ENCODE measurements around the gene OR52E1.
"Not testable (repeated sequence)": the region's sequence is repeated elsewhere in the genome, so short reads cannot be mapped to it uniquely, and the experiment has no call there.

OR52E1 gene

DNA sequence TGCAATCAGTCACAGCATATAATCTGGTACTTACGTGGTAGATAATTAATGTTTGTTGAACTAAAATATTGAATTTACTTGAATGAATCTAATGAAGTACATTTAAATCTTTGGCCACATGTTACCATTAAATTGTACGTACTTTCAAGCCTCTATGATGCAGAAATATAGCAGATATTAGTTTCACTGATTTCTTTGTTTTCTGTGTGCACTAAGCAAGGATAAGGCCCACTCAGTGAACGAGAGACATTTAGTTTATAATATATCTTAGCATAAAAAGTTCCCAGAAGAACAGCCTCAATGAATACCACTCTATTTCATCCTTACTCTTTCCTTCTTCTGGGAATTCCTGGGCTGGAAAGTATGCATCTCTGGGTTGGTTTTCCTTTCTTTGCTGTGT, at the start of gene OR52E1:
TSS of gene OR52E1 (plus strand) at position 301 of the 400 bp plus-strand sequence.
- no peaks in the 10 kb centered on the region for H3K4me1 ChIP-seq (ENCODE audit: control insufficient read depth in 1 of 2, insufficient read depth in 2 of 2, low read length in 2 of 2)

DNA sequence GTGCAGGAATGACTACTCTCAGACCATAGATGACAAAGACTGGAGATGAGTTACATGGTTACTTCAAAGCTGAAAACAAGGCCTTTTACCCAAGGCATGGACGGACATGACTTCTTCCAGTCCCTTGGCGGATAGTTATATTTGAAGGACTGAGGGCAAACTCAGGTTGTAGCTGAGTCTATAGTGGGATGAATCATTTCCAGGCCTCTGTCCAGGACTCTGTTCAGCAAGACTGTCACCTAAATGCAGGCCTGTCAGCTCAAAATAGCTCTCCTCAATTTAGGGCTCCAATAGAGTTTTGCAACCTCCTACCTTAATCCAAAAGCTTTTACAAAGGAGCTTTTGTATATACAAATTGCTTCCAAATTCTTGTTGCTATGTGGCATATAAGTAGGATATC, 47.4 kb upstream of the OR52E1 start:
- no peaks in the 10 kb centered on the region for H3K4me1 ChIP-seq (ENCODE audit: control insufficient read depth in 1 of 2, insufficient read depth in 2 of 2, low read length in 2 of 2)
- H3K27ac ChIP-seq (ENCODE audit: low read length) = no peak overlapping the region
- no peaks in the 10 kb centered on the region for H3K36me3 ChIP-seq (ENCODE audit: control insufficient read depth in 1 of 2, insufficient read depth in 2 of 2, low read length in 2 of 2)

More for the DNA sequence above, at the start of gene OR52E1:
- Histone ChIP-seq H3K36me3 (ENCODE audit: control insufficient read depth in 1 of 2, insufficient read depth in 2 of 2, low read length in 2 of 2) (no peaks in the 10 kb centered on the region), H3K9me3 (ENCODE audit: control insufficient read depth in 1 of 2, low read length in 2 of 2) (no peaks in the 10 kb centered on the region), H3K27ac (ENCODE audit: low read length) (no peak within 1 kb of the TSS), H3K27me3 (ENCODE audit: low read depth, low read length) (no peaks in the 10 kb centered on the region), H3K4me3 (ENCODE audit: low read depth in 1 of 2, low read length in 2 of 2) (no peak within 1 kb of the TSS)

GRCh38 chr11:5036669-5037068, 32.7 kb upstream of the OR52E1 start:
- H3K4me1 ChIP-seq (ENCODE audit: control insufficient read depth in 1 of 2, insufficient read depth in 2 of 2, low read length in 2 of 2) = no peaks in the 10 kb centered on the region
- no peak overlapping the region for H3K4me3 ChIP-seq (ENCODE audit: low read depth in 1 of 2, low read length in 2 of 2)
- H3K27ac ChIP-seq (ENCODE audit: low read length) = no peak overlapping the region
- no peaks in the 10 kb centered on the region for H3K9me3 ChIP-seq (ENCODE audit: control insufficient read depth in 1 of 2, low read length in 2 of 2)
- H3K27me3 ChIP-seq (ENCODE audit: low read depth, low read length) = no peaks in the 10 kb centered on the region
- no peaks in the 10 kb centered on the region for H3K36me3 ChIP-seq (ENCODE audit: control insufficient read depth in 1 of 2, insufficient read depth in 2 of 2, low read length in 2 of 2)

More for the DNA sequence above, 47.4 kb upstream of the OR52E1 start:
- Histone ChIP-seq H3K9me3 (ENCODE audit: control insufficient read depth in 1 of 2, low read length in 2 of 2) (peaks cover 8 to 18% of the 10 kb centered on the region in 2 donors), H3K27me3 (ENCODE audit: low read depth, low read length) (no peaks in the 10 kb centered on the region), H3K4me3 (ENCODE audit: low read depth in 1 of 2, low read length in 2 of 2) (no peak overlapping the region)

GRCh38 chr11:5037926-5038325, 31.4 kb upstream of the OR52E1 start:
- H3K9me3 ChIP-seq (ENCODE audit: control insufficient read depth in 1 of 2, low read length in 2 of 2) = no peaks in the 10 kb centered on the region
- no peak overlapping the region for H3K4me3 ChIP-seq (ENCODE audit: low read depth in 1 of 2, low read length in 2 of 2)
- no peaks in the 10 kb centered on the region for H3K36me3 ChIP-seq (ENCODE audit: control insufficient read depth in 1 of 2, insufficient read depth in 2 of 2, low read length in 2 of 2)
- no peak overlapping the region for H3K27ac ChIP-seq (ENCODE audit: low read length)
- H3K27me3 ChIP-seq (ENCODE audit: low read depth, low read length) = no peaks in the 10 kb centered on the region
- H3K4me1 ChIP-seq (ENCODE audit: control insufficient read depth in 1 of 2, insufficient read depth in 2 of 2, low read length in 2 of 2) = no peaks in the 10 kb centered on the region

- Histone ChIP-seq H3K4me1 (ENCODE audit: control insufficient read depth in 1 of 2, insufficient read depth in 2 of 2, low read length in 2 of 2) (no peaks in the 10 kb centered on the region), H3K9me3 (ENCODE audit: control insufficient read depth in 1 of 2, low read length in 2 of 2) (no peaks in the 10 kb centered on the region), H3K4me3 (ENCODE audit: low read depth in 1 of 2, low read length in 2 of 2) (no peak overlapping the region), H3K36me3 (ENCODE audit: control insufficient read depth in 1 of 2, insufficient read depth in 2 of 2, low read length in 2 of 2) (no peaks in the 10 kb centered on the region), H3K27me3 (ENCODE audit: low read depth, low read length) (no peaks in the 10 kb centered on the region), H3K27ac (ENCODE audit: low read length) (no peak overlapping the region)
These were observed 31.0 kb upstream of the OR52E1 start for GRCh38 chr11:5038341-5038740.

DNA sequence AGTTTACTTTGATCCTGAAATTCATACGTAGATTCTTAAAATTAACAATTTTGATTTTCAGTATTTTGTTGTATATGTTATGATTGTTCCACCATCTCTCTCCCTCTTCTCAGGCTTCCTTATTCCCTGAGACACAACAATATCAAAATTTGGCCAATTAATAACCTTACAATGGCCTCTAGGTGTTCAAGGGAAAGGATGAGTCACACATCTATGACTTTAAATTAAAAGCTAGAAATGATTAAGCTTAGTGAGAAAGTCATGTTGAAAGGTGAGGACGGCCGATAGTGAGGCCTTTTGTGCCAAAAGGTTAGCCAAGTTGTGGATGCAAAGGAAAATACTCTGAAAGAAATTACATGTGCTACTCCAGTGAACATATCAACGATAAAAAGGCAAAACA, 28.5 kb upstream of the OR52E1 start:
- Histone ChIP-seq H3K9me3 (ENCODE audit: control insufficient read depth in 1 of 2, low read length in 2 of 2) (no peaks in the 10 kb centered on the region), H3K4me1 (ENCODE audit: control insufficient read depth in 1 of 2, insufficient read depth in 2 of 2, low read length in 2 of 2) (no peaks in the 10 kb centered on the region), H3K27me3 (ENCODE audit: low read depth, low read length) (no peaks in the 10 kb centered on the region), H3K27ac (ENCODE audit: low read length) (no peak overlapping the region), H3K4me3 (ENCODE audit: low read depth in 1 of 2, low read length in 2 of 2) (no peak overlapping the region), H3K36me3 (ENCODE audit: control insufficient read depth in 1 of 2, insufficient read depth in 2 of 2, low read length in 2 of 2) (no peaks in the 10 kb centered on the region)

- Histone ChIP-seq H3K27me3 (ENCODE audit: low read depth, low read length) (no peaks in the 10 kb centered on the region), H3K36me3 (ENCODE audit: control insufficient read depth in 1 of 2, insufficient read depth in 2 of 2, low read length in 2 of 2) (no peaks in the 10 kb centered on the region), H3K4me1 (ENCODE audit: control insufficient read depth in 1 of 2, insufficient read depth in 2 of 2, low read length in 2 of 2) (no peaks in the 10 kb centered on the region), H3K27ac (ENCODE audit: low read length) (no peak overlapping the region), H3K4me3 (ENCODE audit: low read depth in 1 of 2, low read length in 2 of 2) (no peak overlapping the region), H3K9me3 (ENCODE audit: control insufficient read depth in 1 of 2, low read length in 2 of 2) (no peaks in the 10 kb centered on the region)
These were observed 27.3 kb upstream of the OR52E1 start for GRCh38 chr11:5042091-5042490.

DNA sequence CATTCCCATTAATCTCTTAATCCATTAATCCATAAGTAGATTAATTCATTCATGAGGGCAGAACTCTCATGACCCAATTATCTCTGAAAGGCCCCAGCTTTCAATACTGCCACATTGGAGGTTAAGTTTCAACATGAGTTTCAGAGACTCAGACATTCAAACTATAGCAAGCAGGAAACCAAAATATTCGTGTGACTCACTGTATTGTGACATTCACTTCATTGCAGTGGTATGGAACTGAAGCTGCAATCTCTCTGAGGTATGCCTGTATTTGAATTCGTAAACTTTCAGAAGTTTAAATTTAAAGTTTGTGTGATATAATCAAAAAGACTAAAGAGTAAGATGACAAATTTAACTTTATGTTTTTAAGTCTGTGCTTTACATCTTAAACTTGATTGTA, 26.0 kb upstream of the OR52E1 start:
- Histone ChIP-seq H3K27me3 (ENCODE audit: low read depth, low read length) (no peaks in the 10 kb centered on the region), H3K27ac (ENCODE audit: low read length) (no peak overlapping the region), H3K9me3 (ENCODE audit: control insufficient read depth in 1 of 2, low read length in 2 of 2) (no peaks in the 10 kb centered on the region), H3K36me3 (ENCODE audit: control insufficient read depth in 1 of 2, insufficient read depth in 2 of 2, low read length in 2 of 2) (no peaks in the 10 kb centered on the region), H3K4me3 (ENCODE audit: low read depth in 1 of 2, low read length in 2 of 2) (no peak overlapping the region), H3K4me1 (ENCODE audit: control insufficient read depth in 1 of 2, insufficient read depth in 2 of 2, low read length in 2 of 2) (no peaks in the 10 kb centered on the region)

DNA sequence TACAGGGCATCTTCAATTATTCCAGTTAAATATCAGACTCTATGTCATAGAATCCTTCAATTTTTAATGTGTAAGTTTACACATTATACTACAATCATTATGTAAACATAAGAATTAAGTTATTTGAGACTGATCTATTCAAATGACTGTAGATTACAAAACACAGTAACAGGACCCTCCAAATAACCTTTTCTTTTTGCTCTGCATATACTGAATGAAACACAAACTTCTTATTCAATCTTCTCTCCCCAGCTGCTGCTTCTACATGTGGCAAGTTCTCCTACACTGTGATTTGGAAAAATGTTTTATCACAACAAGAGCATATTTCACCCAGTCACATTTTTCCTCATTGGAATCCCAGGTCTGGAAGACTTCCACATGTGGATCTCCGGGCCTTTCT, 23.1 kb upstream of the OR52E1 start, which contains the start of gene OR52J3:
TSS of gene OR52J3 (plus strand) at position 301 of the 400 bp plus-strand sequence. CDS start at position 301, 0 bp downstream.
- Histone ChIP-seq H3K36me3 (ENCODE audit: control insufficient read depth in 1 of 2, insufficient read depth in 2 of 2, low read length in 2 of 2) (no peaks in the 10 kb centered on the region), H3K4me1 (ENCODE audit: control insufficient read depth in 1 of 2, insufficient read depth in 2 of 2, low read length in 2 of 2) (no peaks in the 10 kb centered on the region), H3K27ac (ENCODE audit: low read length) (no peak within 1 kb of the TSS), H3K4me3 (ENCODE audit: low read depth in 1 of 2, low read length in 2 of 2) (no peak within 1 kb of the TSS), H3K27me3 (ENCODE audit: low read depth, low read length) (no peaks in the 10 kb centered on the region), H3K9me3 (ENCODE audit: control insufficient read depth in 1 of 2, low read length in 2 of 2) (no peaks in the 10 kb centered on the region)

DNA sequence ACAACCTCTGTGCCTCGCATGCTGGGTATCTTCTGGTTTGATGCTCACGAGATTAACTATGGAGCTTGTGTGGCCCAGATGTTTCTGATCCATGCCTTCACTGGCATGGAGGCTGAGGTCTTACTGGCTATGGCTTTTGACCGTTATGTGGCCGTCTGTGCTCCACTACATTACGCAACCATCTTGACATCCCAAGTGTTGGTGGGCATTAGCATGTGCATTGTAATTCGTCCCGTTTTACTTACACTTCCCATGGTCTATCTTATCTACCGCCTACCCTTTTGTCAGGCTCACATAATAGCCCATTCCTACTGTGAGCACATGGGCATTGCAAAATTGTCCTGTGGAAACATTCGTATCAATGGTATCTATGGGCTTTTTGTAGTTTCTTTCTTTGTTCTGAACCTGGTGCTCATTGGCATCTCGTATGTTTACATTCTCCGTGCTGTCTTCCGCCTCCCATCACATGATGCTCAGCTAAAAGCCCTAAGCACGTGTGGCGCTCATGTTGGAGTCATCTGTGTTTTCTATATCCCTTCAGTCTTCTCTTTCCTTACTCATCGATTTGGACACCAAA, 22.5 kb upstream of the OR52E1 start:
- Histone ChIP-seq H3K4me3 (ENCODE audit: low read depth in 1 of 2, low read length in 2 of 2) (no peak overlapping the region), H3K27ac (ENCODE audit: low read length) (no peak overlapping the region), H3K4me1 (ENCODE audit: control insufficient read depth in 1 of 2, insufficient read depth in 2 of 2, low read length in 2 of 2) (no peaks in the 10 kb centered on the region), H3K36me3 (ENCODE audit: control insufficient read depth in 1 of 2, insufficient read depth in 2 of 2, low read length in 2 of 2) (no peaks in the 10 kb centered on the region), H3K9me3 (ENCODE audit: control insufficient read depth in 1 of 2, low read length in 2 of 2) (no peaks in the 10 kb centered on the region), H3K27me3 (ENCODE audit: low read depth, low read length) (no peaks in the 10 kb centered on the region)

- not testable (repeated sequence) for H3K4me3 ChIP-seq (ENCODE audit: low read depth in 1 of 2, low read length in 2 of 2); H3K36me3 ChIP-seq (ENCODE audit: control insufficient read depth in 1 of 2, insufficient read depth in 2 of 2, low read length in 2 of 2)
These were observed 10.7 kb upstream of the OR52E1 start for GRCh38 chr11:5058679-5059078.

GRCh38 chr11:5059391-5059790, 10.0 kb upstream of the OR52E1 start, which contains the start of gene OR52E2:
TSS of gene OR52E2 (minus strand) at chr11:5059627. CDS start at chr11:5059627, 0 bp downstream.
- Histone ChIP-seq H3K36me3 (ENCODE audit: control insufficient read depth in 1 of 2, insufficient read depth in 2 of 2, low read length in 2 of 2) (no peaks in the 10 kb centered on the region), H3K27ac (ENCODE audit: low read length) (no peak within 1 kb of the TSS), H3K27me3 (ENCODE audit: low read depth, low read length) (no peaks in the 10 kb centered on the region), H3K9me3 (ENCODE audit: control insufficient read depth in 1 of 2, low read length in 2 of 2) (no peaks in the 10 kb centered on the region), H3K4me3 (ENCODE audit: low read depth in 1 of 2, low read length in 2 of 2) (no peak within 1 kb of the TSS), H3K4me1 (ENCODE audit: control insufficient read depth in 1 of 2, insufficient read depth in 2 of 2, low read length in 2 of 2) (no peaks in the 10 kb centered on the region)

More at GRCh38 chr11:5058679-5059078, 10.7 kb upstream of the OR52E1 start:
- not testable (repeated sequence) for H3K27me3 ChIP-seq (ENCODE audit: low read depth, low read length); H3K27ac ChIP-seq (ENCODE audit: low read length); H3K4me1 ChIP-seq (ENCODE audit: control insufficient read depth in 1 of 2, insufficient read depth in 2 of 2, low read length in 2 of 2); H3K9me3 ChIP-seq (ENCODE audit: control insufficient read depth in 1 of 2, low read length in 2 of 2)

Data from muscle layer of duodenum (tissue), 2 donors.